K562 (cell line): ENCODE results near the gene PSMB10. TPM values are rescaled to one million over a fixed set of nuclear protein-coding genes. Genes with fewer than 3 reads are reported as not detected.

Experiments used
- CHD1 ChIP-seq: fragments of 200-600 bp; sonication (generic); IDR thresholded peaks from one replicate; pipeline ENCODE4 v1.6.1; 2012; ENCODE audit warnings: mild to moderate bottlenecking, moderate library complexity, low read length, inconsistent platforms
- CREB5 ChIP-seq: fragments of 250-450 bp; sonication (Bioruptor Pico); IDR thresholded peaks from 2 replicates; pipeline ENCODE4 v1.5.0; 2020; ENCODE audit warnings: mild to moderate bottlenecking
- ELF1 ChIP-seq: fragments of 200-800 bp; sonication (Bioruptor generic); IDR thresholded peaks from 2 replicates; pipeline ENCODE4 v1.6.1; 2016; ENCODE audit warnings: missing genetic modification characterization, missing compliant biosample characterization
- FOS ChIP-seq: IDR thresholded peaks from 3 replicates; pipeline ENCODE4 v1.6.1; 2011; ENCODE audit not compliant: insufficient read length; ENCODE audit errors: extremely low read depth
- FOXA1 ChIP-seq: fragments of 450-650 bp; IDR thresholded peaks from 2 replicates; pipeline ENCODE4 v1.6.1; 2016; ENCODE audit warnings: mild to moderate bottlenecking, borderline replicate concordance
- HDAC2 ChIP-seq: fragments of 450-650 bp; IDR thresholded peaks from 2 replicates; pipeline ENCODE4 v1.6.1; 2016; ENCODE audit warnings: mild to moderate bottlenecking
- MAFG ChIP-seq: fragments of 450-650 bp; conservative IDR thresholded peaks from 2 replicates; pipeline ENCODE4 v1.6.1; 2016; ENCODE audit warnings: missing genetic modification characterization, missing compliant biosample characterization
- MCM2 ChIP-seq: fragments of 450-650 bp; IDR thresholded peaks from 2 replicates; pipeline ENCODE4 v1.6.1; 2017; ENCODE audit warnings: low read depth, mild to moderate bottlenecking
- NFIC ChIP-seq: fragments of 450-650 bp; IDR thresholded peaks from 2 replicates; pipeline ENCODE4 v1.6.1; 2017; ENCODE audit warnings: mild to moderate bottlenecking, inconsistent platforms
- PTTG1 ChIP-seq: fragments of 450-650 bp; IDR thresholded peaks from 2 replicates; pipeline ENCODE4 v1.6.1; 2016; ENCODE audit warnings: low read depth, mild to moderate bottlenecking, missing genetic modification characterization, missing compliant biosample characterization
- RBM17 ChIP-seq: fragments of 200-400 bp; formaldehyde crosslinking; IDR thresholded peaks from 2 replicates; pipeline ENCODE4 v1.6.1; 2017; ENCODE audit warnings: low read depth, mild to moderate bottlenecking, low read length, borderline replicate concordance
- ZNF740 ChIP-seq, 3 experiments: fragments of 200-800 bp in 1 of 3; sonication (Bioruptor generic) in 1 of 3; sonication (generic) in 1 of 3; formaldehyde crosslinking in 1 of 3; IDR thresholded peaks; 2 replicates each; pipeline versions ENCODE4 v1.6.1 to v1.8.0; 2016 to 2022; ENCODE audit warnings: mild to moderate bottlenecking in 2 of 3, missing compliant biosample characterization in 2 of 3, missing genetic modification characterization in 2 of 3, missing genetic modification reagents in 1 of 3
- ZNF77 ChIP-seq: fragments of 250-450 bp; sonication (Bioruptor Pico); IDR thresholded peaks from 2 replicates; pipeline ENCODE4 v1.5.0; 2020
- polyA plus RNA-seq, 8 experiments: library from polyadenylated mRNA; depleted of rRNA in 4 of 8; stranded (reverse) in 5 of 8; unstranded in 3 of 8; fragments of >200 nt; fragmentation: Nextera tagmentation in 2 of 8; fragmentation: Illumina TruSeq in 1 of 8; extraction: Ambion mirVana in 2 of 8; extraction: Trizol in 1 of 8; gene quantifications; 2 replicates each; pipeline versions ENCODE4 v1.2.1 to v1.2.3, GENCODE V29; 2011 to 2014; ENCODE audit warnings: inconsistent platforms in 1 of 8, missing spikeins in 1 of 8
- total RNA-seq, 7 experiments: library from RNA; depleted of rRNA in 6 of 7; stranded (reverse); fragments of >200 nt in 6 of 7; fragmentation: Illumina TruSeq in 2 of 7; extraction: Trizol in 2 of 7; gene quantifications; 2 replicates each; pipeline versions ENCODE4 v1.2.1 to v1.2.3, GENCODE V29; 2011 to 2021; ENCODE audit warnings: low replicate concordance in 1 of 7
- TF ChIP-seq, protein P1 (sequence below): fragments of 450-650 bp; IDR thresholded peaks from 2 replicates; pipeline ENCODE4 v1.6.1; 2016; ENCODE audit warnings: antibody characterized with exemption
- TF ChIP-seq, protein P2 (sequence below): fragments of 250-450 bp; sonication (Bioruptor Pico); IDR thresholded peaks from 2 replicates; pipeline ENCODE4 v1.4.0; 2020; ENCODE audit warnings: mild to moderate bottlenecking, moderate library complexity, borderline replicate concordance
- TF ChIP-seq, protein P3 (sequence below): fragments of 450-650 bp; formaldehyde crosslinking; IDR thresholded peaks from 2 replicates; pipeline ENCODE4 v1.4.0; 2022; ENCODE audit warnings: mild to moderate bottlenecking, moderate library complexity
- TF ChIP-seq, protein P4 (sequence below): fragments of 450-650 bp; IDR thresholded peaks from 2 replicates; pipeline ENCODE4 v1.6.1; 2018; ENCODE audit warnings: mild to moderate bottlenecking, low read depth; ENCODE audit not compliant: partially characterized antibody

Gene PSMB10
- total and polyA plus RNA-seq, 9 of the 15 experiments (the other 6 are each of a cell fraction or from before 2014, with no cell fraction given) = 11.7 to 105 (median 51.0) TPM

DNA sequence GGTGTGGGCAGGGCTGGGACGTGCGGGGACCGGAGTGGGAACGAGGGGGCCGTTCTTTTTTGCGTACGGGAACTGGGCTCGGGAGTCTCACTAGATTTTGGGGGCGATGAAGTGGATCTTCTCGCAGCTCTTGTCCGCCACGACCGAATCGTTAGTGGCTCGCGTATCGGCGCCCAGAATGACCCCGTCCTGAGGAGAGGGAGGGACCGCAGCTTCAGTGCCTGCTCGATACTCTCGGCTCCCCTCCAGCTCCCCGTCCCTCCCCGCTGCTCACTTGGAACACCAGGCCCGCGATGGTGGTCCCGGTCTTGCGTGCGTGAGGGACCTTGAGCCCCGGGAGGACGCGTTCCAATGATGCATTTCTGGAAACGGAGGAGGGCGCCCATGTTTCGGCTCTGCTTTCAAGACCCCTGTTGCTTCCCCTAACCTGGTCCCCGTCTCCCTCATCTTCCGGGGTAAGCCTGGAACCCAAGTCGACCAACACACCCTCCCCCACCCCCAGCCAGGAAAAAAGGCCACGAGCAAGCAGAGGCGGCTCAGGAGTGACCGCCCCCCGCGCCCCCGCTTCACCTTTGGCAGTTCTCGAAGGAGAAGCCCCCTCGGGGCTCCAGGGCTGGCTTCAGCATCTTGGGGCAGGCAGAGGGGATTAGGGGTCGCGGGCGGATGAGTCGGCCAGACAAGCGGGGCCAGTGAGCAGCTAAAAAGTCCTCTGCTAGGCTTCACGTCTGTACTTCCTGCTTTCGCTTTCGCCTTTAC lies at the start of gene PSMB10 (continued):
- no peak for TF ChIP-seq ZNF740 (CRISPR knock-in tag; IDR thresholded peaks at IDR 0.05)
- no peak for TF ChIP-seq ZNF740 (tag; IDR thresholded peaks at IDR 0.05)
- TF ChIP-seq, protein P1, sequence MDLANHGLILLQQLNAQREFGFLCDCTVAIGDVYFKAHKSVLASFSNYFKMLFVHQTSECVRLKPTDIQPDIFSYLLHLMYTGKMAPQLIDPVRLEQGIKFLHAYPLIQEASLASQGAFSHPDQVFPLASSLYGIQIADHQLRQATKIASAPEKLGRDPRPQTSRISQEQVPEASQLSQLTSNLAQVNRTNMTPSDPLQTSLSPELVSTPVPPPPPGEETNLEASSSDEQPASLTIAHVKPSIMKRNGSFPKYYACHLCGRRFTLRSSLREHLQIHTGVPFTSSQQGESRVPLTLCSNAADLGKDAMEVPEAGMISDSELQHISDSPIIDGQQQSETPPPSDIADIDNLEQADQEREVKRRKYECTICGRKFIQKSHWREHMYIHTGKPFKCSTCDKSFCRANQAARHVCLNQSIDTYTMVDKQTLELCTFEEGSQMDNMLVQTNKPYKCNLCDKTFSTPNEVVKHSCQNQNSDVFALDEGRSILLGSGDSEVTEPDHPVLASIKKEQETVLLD = no peak; the same call in 1 of the 2 replicates
- no peak for TF ChIP-seq FOXA1
- no peak for TF ChIP-seq MAFG
- TF ChIP-seq MCM2 = no peak
- TF ChIP-seq, protein P2, sequence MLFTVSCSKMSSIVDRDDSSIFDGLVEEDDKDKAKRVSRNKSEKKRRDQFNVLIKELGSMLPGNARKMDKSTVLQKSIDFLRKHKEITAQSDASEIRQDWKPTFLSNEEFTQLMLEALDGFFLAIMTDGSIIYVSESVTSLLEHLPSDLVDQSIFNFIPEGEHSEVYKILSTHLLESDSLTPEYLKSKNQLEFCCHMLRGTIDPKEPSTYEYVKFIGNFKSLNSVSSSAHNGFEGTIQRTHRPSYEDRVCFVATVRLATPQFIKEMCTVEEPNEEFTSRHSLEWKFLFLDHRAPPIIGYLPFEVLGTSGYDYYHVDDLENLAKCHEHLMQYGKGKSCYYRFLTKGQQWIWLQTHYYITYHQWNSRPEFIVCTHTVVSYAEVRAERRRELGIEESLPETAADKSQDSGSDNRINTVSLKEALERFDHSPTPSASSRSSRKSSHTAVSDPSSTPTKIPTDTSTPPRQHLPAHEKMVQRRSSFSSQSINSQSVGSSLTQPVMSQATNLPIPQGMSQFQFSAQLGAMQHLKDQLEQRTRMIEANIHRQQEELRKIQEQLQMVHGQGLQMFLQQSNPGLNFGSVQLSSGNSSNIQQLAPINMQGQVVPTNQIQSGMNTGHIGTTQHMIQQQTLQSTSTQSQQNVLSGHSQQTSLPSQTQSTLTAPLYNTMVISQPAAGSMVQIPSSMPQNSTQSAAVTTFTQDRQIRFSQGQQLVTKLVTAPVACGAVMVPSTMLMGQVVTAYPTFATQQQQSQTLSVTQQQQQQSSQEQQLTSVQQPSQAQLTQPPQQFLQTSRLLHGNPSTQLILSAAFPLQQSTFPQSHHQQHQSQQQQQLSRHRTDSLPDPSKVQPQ (CRISPR knock-in tag) = no peak
- TF ChIP-seq CREB5 (CRISPR knock-in tag) = no peak
- no peak for TF ChIP-seq RBM17
- TF ChIP-seq, protein P3, sequence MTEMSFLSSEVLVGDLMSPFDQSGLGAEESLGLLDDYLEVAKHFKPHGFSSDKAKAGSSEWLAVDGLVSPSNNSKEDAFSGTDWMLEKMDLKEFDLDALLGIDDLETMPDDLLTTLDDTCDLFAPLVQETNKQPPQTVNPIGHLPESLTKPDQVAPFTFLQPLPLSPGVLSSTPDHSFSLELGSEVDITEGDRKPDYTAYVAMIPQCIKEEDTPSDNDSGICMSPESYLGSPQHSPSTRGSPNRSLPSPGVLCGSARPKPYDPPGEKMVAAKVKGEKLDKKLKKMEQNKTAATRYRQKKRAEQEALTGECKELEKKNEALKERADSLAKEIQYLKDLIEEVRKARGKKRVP (CRISPR knock-in tag) = no peak
- TF ChIP-seq FOS = no peak
- TF ChIP-seq ZNF77 (CRISPR knock-in tag) = no peak
- TF ChIP-seq PTTG1 (tag) = no peak
- peak; percentile 73 for TF ChIP-seq ELF1 (tag)
- peak; percentile 64 for TF ChIP-seq CHD1
- no peak for TF ChIP-seq NFIC
- TF ChIP-seq HDAC2 = no peak
- TF ChIP-seq, protein P4, sequence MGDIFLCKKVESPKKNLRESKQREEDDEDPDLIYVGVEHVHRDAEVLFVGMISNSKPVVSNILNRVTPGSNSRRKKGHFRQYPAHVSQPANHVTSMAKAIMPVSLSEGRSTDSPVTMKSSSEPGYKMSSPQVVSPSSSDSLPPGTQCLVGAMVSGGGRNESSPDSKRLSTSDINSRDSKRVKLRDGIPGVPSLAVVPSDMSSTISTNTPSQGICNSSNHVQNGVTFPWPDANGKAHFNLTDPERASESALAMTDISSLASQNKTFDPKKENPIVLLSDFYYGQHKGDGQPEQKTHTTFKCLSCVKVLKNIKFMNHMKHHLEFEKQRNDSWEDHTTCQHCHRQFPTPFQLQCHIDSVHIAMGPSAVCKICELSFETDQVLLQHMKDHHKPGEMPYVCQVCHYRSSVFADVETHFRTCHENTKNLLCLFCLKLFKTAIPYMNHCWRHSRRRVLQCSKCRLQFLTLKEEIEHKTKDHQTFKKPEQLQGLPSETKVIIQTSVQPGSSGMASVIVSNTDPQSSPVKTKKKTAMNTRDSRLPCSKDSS = no peak
